Measurements from ENCODE around the gene CCDC190.

DNA sequence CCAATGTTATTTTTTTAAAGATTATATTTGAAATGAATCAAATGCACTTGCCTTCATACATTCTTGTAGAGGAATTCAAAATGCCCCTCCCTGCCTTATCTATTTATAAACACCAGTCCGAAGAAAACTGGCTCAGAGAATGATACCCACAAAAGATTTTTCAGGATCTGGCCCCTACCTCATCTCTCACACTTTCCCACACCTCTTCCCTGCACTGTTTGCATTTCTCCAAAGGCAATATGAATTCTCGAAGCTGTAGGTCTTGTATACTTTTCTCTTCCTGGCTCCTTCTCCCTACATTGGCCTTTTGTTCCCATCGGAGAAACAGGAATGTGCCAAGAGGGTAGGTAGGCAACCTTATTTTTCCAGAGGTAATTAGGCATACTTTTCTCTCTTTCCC is 12.0 kb upstream of the CCDC190 start:
- no peak for TF ChIP-seq POLR2A (IDR thresholded peaks at IDR 0.05)
- TF ChIP-seq CTCF (IDR thresholded peaks at IDR 0.05) = no peak

Measured in esophagus squamous epithelium (tissue), 4 donors.